ENCODE measurements around the gene IGSF23. TPM values are rescaled to one million over a fixed set of nuclear protein-coding genes. Genes with fewer than 3 reads are reported as not detected.

The IGSF23 gene
- total RNA-seq, 1 experiment from 2014 or later: not detected

GRCh38 chr19:44590245-44591059, 22.9 kb upstream of the IGSF23 start:
- H3K9me3 Mint-ChIP-seq: peaks cover 11 to 17% of the 10 kb centered on the region in 2 experiments

More at GRCh38 chr19:44590245-44591059, 22.9 kb upstream of the IGSF23 start:
- H3K27ac ChIP-seq (ENCODE audit: insufficient read length, low read depth, low read length): no peak overlapping the region
- peaks cover 1% of the 10 kb centered on the region; the same call in 1 of the 2 replicates for H3K27me3 Mint-ChIP-seq (ENCODE audit: low read depth)
- H2BK20ac ChIP-seq (ENCODE audit: low read depth, low read length, poor library complexity, severe bottlenecking): no peak overlapping the region
- no peaks in the 10 kb centered on the region for H3K79me1 ChIP-seq (ENCODE audit: insufficient read depth, low read depth, low read length, poor library complexity, severe bottlenecking)
- peaks cover 28% of the 10 kb centered on the region in 2 experiments for H3K4me1 Mint-ChIP-seq
- H3K9ac ChIP-seq (ENCODE audit: extremely low read depth, insufficient read length, low read length): no peak overlapping the region
- H3K14ac ChIP-seq (ENCODE audit: insufficient read depth, low read length): no peak overlapping the region
- H3K4me1 ChIP-seq (ENCODE audit: insufficient read depth, low read length): no peaks in the 10 kb centered on the region
- H3K79me2 ChIP-seq (ENCODE audit: insufficient read depth, low read length): no peaks in the 10 kb centered on the region
- H2BK12ac ChIP-seq (ENCODE audit: insufficient read length, low read depth, low read length): no peak overlapping the region
- H3K27ac Mint-ChIP-seq: peak overlapping the region in 2 of 3 experiments; percentile 9 to 12; a peak in 3 of 7 replicates
- no peak overlapping the region for H4K8ac ChIP-seq (replicated peaks; ENCODE audit: insufficient read length, low read depth, low read length)
- H4K20me1 ChIP-seq (ENCODE audit: control insufficient read depth, insufficient read depth, insufficient read length): no peaks in the 10 kb centered on the region
- no peaks in the 10 kb centered on the region for H3K9me3 ChIP-seq (ENCODE audit: control insufficient read depth, low read depth, low read length)
- no peaks in the 10 kb centered on the region for H3K27me3 ChIP-seq (ENCODE audit: insufficient read depth, low read length)
- H3T11ph ChIP-seq (ENCODE audit: low read length): no peak overlapping the region
- H3K4ac ChIP-seq (ENCODE audit: low read depth, low read length): no peak overlapping the region
- H3K56ac ChIP-seq (ENCODE audit: insufficient read length, low read depth, low read length): no peak overlapping the region
- peaks cover 0 to 6% (median 0%) of the 10 kb centered on the region in 3 experiments; a peak in 3 of 7 replicates for H3K36me3 Mint-ChIP-seq (ENCODE audit: insufficient read depth in 1 of 3, low read depth in 3 of 3)
- no peak overlapping the region for H2AFZ ChIP-seq (ENCODE audit: low read length)
- TF ChIP-seq CTCF (conservative IDR thresholded peaks at IDR 0.05): no peak
- H3K23me2 ChIP-seq (ENCODE audit: insufficient read length, low read depth, low read length, poor library complexity, severe bottlenecking): no peaks in the 10 kb centered on the region
- H3K4me3 Mint-ChIP-seq: no peak overlapping the region
- H3K23ac ChIP-seq (ENCODE audit: insufficient read length, low read depth, low read length): no peak overlapping the region
- no peak overlapping the region for H2BK120ac ChIP-seq (ENCODE audit: low read depth, low read length, poor library complexity, severe bottlenecking)
- no peak overlapping the region for H2AK5ac ChIP-seq (ENCODE audit: insufficient read length, low read length)
- no peak overlapping the region for H3K4me2 ChIP-seq (ENCODE audit: insufficient read depth, insufficient read length, low read length)
- no peak overlapping the region for H3K18ac ChIP-seq (ENCODE audit: insufficient read length, low read depth, low read length)
- no CpG with 5 or more reads among the region's 9 CpGs for WGBS (ENCODE audit: extremely low coverage, insufficient read length, low lambda C conversion rate)
- H4K91ac ChIP-seq (ENCODE audit: insufficient read length, low read depth, low read length): no peak overlapping the region
- no peak overlapping the region for H2BK5ac ChIP-seq (ENCODE audit: insufficient read length, low read length)
- H4K5ac ChIP-seq (ENCODE audit: insufficient read length, low read depth, low read length): no peak overlapping the region
- no peak for DNase-seq
- no peak overlapping the region for H2BK15ac ChIP-seq (ENCODE audit: low read depth, low read length)

All from H9 (cell line).